Islet precursor cell (in vitro differentiated cells): ENCODE results near the gene TMEM140.
"Not testable (repeated sequence)": the region's sequence is repeated elsewhere in the genome, so short reads cannot be mapped to it uniquely, and the experiment has no call there.

ENCODE experiments used
- DNase-seq: peaks from one replicate; pipeline ENCODE4 v3.0.0-alpha.2; 2018

TMEM140 gene

DNA sequence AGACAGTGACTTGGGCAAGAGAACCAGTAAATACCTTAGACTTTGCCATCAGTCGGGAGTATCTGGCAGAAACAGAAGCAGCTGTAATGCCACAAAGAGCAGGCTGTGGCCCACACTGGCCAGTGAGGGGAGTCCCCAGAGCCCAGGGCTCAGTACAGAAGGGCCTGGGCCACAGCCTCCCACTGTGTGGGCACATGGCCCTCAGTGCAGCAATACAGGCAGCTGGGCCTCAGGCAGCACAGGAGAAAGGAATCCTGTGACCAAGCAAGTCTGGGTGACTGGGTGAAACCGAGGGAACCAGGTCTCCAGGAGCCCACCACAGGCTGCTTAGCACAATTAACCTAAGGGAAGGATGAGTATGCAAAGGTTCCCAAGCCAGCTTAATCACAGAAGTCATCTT is 49.5 kb downstream of the TMEM140 start:
- no peak for DNase-seq

DNA sequence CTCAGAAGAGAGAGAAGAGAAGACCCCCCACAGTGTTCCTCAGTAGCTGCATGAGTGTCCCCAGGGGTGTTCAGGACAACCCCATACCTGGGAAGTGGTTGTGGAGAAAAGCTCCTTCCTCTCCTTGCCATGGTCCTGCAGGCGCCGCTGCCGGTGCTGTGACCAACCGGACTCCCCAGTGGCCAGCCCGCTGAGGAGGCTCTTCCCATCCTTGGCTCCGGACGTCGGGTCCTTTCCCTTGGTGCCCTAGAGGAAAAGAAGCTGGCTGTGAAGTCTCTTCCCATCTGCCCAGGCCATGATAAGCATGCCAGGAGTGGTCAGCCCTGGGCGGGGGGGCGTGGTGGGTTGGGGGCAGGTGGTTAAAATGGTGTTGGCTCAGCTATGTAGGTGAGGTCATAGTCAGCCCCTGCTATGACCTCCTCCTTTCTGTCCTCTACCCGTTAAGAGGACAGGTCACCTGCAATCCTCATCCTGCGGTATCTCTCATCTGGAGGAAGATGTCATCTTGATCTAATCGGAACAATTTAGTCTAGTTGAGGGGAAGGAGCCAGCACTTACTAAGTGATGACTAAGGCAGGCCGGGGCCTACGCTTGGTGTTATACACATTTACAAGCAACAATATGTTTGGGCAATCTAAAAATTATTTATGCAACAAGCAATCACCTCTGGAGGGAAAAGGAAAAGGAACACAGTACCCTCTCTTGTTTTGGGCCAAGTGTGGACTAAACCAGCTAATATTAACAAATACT is 50.2 kb downstream of the TMEM140 start:
- DNase-seq = no peak

DNA sequence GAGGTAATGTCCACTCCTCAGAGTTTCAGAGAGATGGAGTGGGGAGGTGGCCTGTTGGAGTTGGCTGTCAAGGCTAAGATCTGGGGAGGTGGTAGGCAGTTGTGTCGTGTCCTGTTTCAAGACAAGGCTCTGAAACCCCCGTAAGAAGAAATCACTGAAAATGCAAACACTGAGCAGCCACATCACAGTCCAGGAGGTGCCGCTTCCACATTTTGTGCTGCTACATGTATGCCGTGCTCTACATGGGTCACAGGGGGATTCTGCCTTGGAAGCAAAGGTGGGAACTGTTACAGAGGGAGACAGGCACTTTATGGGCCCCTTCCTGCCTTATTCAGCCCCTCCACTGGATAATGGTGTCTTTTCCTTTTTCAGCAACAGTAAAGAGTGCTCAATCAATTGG is 51.6 kb downstream of the TMEM140 start:
- DNase-seq = no peak

DNA sequence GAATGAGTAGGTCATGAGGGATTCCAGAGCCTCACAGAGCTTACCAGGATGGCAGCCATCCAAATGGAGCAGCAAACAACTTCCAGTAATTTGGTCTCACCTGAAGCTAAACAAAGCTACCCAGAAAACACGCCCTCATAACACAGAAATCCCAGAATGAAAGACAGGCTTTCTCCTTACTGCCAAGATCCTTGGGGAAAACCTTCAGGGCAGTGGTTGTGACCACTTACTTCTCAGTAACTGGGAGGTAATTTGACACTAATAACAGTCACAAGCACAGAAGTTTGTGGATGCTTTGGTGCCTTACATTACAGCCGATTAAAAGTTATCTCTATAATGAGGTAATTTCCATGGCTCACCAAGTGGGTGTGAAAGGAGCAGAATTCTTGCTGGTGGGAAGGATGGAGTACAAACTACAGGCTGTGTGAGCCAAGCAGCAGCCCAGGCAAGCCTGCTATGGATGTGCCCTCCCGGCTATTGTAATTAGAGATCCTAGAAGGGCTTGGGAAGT is 53.0 kb downstream of the TMEM140 start:
- DNase-seq = no peak

DNA sequence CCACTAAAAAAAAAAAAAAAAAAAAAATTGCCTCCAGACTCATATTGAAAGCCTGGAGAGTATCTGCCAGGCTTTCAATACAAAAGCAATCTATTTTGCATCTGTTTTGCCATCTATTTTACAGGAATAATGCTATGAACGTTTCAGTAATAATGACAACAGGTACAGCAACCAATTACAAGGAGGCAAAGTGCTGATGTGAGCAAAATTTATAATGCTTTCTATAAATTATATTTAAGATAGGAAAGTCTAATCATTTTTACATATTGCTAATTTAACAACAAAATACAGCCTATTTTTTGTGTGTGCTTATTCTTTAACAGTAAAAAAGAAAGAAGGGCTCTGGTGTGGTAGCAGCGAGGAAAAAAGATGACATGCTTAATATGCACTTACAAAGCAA is 53.5 kb downstream of the TMEM140 start:
- no peak for DNase-seq

DNA sequence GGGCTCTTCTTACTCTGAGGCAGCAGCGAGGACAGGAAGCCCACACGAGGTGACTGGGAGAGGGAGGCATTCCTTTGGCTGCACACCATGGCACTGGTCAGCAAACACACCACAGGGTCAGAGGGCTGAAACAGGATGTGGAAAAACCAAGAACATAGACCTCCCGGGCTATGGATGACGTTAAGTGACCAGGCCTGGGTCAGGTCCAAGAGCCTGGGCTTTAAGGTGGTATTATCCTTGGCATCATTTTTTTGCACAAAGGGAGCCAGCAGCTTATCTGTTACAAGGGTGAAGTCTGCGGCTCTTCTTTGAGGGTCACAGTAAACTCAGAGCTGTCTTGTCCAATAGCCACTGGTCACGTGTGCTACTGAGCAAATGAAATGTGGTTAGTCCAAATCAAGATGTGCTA is 56.5 kb downstream of the TMEM140 start:
- DNase-seq = no peak

DNA sequence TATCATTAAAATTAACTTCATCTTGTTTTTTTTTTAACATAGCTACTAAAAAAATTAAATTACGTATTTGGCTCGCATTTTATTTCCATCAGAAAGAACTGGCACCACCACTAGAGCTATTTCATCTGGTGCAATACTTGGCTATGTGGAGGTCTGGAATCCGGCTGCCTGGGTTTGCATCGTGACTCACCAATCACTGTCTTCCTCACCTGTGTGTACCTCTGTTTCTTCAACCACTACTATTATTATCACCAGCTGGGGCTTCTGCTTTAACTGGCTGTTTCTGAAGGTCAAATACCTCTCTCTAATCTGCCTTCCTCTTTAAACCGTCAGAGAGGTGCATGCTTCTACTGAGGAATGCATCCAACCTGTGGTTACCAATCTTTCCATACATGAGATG is 57.0 kb downstream of the TMEM140 start:
- no peak for DNase-seq

DNA sequence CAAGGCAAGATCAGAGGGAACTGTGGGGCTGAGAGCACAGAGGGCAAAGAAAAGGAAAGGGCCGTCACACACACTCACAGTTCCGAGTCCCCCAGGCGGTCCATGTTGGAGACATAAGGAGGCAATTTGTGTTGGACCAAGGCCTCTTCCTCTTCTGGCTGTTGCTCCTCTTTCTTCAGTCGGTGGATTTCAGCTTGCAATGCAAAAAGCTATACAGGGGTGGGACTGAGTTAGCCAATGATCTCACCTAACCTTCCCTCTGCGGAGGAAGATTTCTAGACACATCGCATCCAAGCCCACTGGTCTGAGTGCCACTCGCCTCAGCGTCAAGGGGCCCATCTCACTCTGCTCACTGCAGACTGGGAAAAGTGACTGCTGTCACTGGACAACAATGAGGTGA is 58.0 kb downstream of the TMEM140 start:
- no peak for DNase-seq

DNA sequence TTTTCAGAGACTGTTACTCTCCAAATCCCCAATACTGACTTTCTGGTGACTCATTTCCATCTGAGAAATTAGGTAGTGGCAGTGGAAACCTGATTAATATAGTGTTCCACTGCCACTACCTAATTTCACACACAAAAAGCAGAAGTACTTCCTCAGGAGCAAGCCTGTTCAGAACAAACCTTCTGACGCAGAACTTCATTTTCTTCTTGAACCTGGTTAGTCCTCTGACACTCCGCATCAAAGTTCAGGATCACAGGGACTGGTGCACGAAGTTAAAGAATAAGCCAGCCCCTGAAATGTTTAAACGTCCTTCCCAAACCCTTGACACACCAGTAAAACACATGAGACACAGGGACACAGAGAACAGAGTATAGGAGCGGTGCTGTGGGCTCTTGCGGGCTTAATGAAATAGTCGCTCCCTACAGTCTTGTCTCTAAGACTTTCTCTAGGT is 59.1 kb downstream of the TMEM140 start:
- no peak for DNase-seq

DNA sequence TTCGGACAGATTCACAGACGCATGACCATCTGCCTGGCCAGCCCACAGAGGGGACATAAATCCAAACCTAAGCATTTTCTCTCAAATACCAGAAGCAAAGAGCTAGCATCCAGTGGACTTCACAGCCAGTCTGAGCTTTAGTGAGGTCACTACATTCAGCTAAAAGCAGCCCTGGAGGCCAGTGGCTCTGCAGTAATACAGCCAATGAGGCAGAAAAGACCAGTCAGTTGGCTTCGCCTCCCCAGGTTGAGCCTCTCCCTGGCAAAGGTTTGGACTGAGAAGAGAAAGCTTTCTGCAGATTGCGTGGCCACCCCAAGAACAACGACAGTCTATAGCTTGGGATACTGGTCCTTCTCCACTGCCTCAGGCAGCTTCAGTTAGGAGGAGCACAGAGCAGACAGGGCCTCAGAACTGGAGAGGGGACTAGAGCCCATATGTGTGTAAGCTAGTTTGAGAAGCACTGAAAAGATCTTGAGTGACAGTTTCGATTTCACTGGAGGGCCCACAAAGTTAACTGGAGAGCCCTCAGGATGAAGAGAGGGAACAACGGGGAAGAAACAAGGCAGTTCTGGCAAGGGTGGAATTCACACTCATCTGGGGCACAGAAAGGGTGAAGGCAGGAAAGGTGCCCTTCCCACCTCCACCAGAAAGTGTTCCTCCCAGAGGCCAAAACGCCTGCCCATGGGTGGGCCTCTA is 59.7 kb downstream of the TMEM140 start:
- DNase-seq = no peak

DNA sequence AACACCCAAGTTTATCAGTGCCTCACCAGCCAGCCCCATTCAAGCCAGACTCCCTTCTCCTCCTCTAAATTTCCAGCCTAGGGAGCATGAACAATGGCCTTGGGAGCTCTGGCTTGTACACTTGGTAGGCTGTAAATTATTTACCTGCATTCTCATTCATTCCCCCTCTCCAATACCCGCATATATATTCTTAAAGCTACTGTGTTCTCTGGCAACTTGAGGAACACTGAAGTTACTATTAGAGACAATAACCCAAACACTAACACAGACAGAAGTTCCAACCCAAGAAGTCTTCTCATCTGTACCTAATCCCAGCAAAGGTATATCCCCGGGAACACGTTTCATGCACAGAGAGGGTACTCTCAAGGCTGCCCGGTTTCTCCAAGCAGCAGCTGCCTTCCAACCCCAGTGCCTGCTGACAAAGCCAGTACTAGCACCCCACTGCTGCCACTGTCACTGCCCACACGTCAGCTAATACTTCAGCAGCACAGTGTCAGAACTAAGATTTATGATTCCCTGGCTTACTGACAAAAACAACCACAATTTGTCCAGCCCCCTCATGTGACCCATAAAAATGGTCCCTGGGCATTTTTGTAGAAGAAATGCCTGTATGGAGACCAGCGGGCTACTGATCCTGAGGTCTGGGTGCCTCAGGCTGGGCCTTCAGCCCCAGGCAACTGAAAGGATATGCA is 60.4 kb downstream of the TMEM140 start:
- no peak for DNase-seq

DNA sequence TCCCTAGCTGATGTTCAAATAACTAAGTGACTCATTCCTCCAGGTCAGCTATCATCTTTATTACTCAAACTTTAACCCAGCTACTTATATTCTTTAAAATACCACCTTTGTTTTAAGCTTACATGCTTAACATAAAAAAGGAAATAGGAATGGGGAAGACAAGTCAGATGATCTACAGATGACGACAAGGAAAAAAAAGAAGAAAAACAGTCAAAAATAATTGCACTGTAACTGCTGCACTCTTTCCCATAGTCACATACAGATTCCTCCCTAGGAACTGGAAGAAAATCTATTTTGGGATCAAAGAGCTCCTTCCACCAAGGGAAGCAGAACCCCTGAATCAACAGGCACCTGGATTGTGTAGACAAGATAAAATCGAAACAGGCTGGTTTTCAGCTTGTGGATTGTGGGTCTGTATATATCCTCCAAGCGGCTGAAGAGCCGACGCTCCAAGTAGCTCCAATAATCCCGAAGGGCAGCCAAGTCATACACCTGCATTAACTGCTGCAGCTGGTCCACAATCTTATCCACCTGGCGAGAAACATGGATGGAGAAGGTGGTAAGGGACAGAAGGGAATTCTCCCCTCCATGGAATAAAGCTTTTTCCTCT is 61.5 kb downstream of the TMEM140 start:
- no peak for DNase-seq

DNA sequence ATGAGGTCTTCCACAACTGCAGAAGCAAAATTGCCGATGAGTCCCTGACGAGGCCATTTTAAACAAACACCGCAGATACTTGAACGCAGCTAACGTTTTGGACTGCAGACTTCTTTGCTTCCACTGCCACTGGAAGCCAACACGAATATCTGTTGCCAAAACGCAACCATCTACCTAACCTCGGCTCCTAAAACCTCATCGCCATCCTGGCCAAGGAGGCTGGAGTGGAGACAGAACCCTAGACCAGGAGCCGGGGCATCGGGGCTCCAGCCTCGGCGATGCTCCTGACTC is 63.0 kb downstream of the TMEM140 start:
- DNase-seq = no peak

DNA sequence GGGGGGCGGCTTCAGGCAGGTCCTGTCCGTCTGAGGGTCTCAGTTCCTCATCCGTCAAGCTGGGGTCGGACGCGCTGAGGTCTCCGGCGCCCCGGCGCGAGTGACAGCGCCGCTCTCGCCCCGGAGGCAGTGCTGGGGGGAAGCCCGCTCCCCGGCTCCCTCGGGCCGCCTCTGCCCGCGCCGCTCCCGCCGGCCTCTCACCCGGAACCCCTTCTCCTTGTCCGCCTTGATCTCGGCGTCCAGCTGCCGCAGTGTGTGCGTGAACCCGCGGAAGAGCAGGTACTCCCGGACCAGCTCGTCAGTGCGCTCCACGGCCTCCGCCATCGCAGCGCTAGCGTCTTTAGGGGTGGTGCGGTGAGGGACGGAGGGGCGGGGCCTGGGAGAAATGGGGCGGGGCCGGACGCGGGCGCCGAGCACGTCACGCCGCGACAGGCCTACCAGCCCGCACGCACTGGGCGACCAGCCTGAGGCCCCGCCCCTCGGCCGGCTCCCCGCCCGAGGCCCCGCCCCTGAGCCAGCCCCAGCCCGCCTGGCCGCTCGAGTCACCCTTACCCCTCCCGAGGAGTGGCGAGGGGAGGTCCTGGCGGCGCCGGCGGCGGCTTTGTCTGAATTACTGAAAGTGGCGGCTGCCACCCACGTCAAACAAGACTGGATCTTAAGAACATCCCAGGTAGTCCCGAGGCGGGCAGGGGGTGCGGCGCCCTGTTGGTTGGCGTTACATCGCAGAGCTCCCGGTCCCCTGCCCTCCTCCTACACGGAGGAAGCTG is 63.5 kb downstream of the TMEM140 start, which contains the start of gene WDR91:
TSS of gene WDR91 (minus strand) at position 348 of the 767 bp plus-strand sequence. CDS start at position 324, 24 bp downstream.
- DNase-seq = peak; percentile 99

DNA sequence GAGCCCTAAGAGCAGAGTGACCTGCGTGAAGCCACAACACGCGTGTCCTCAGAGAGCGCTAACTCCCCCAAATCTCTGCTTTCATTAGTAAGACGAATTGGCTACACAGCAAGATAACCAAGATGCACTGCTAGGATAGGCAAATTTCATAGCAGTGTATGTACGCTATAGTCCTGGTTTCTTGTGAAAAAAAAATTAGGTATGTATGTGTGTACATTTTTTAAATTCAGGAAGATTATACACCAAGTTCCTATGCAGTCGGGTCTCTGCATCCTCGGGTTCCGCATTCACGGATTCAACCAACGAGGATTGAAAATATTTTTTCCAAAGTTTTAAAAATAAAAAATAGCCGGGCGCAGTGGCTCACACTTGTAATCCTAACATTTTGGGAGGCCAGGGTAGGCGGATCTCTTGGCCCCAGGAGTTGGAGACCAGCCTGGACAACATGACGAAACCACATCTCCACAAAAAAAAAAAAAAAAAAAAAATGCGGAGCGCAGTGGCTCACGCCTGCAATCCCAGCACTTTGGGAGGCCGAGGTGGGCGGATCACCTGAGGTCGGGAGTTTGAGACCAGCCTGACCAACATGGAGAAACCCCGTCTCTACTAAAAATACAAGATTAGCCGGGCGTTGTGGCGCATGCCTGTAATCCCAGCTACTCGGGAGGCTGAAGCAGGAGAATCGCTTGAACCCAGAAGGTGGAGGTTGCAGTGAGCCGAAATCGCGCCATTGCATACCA is 64.2 kb downstream of the TMEM140 start:
- not testable (repeated sequence) for DNase-seq

DNA sequence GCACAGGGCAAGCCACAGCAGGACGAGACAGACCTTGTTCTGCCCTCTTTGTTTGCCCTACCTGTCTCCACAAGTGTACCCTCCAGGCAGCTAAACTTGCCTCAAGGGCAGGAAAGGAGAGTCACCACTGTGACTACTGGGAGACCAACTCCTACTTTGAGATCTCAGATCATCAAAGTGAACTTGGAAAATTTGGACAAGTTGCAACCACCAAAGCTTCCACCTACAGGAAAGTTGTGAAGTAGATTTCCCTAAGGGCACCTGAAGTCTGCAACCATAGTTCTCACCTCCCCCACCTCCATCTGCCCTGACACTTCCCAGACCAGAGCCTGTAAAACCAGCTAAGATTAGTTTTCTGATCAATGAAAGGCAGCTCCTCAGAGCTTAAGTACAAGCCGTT is 66.0 kb downstream of the TMEM140 start:
- peak; percentile 80 for DNase-seq

DNA sequence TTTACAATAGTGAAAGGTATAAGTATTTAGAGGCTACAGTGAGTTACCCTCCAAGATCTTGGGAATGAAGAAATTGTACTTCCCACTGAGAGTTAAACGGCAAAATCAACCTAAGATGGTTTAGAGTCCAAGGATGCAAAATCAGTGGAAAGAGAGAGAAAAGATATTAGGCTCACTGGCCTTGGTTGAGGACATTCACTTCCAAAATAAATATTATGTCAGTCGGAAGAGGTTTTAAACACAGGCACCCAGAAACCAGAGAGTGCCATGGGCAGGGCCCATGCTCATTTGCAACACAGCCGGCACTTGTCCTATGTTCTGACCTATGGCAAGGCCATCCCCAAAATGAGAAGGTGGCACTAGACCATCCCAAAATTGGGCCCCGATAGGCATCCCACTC is 67.3 kb downstream of the TMEM140 start:
- DNase-seq = peak; percentile 29

DNA sequence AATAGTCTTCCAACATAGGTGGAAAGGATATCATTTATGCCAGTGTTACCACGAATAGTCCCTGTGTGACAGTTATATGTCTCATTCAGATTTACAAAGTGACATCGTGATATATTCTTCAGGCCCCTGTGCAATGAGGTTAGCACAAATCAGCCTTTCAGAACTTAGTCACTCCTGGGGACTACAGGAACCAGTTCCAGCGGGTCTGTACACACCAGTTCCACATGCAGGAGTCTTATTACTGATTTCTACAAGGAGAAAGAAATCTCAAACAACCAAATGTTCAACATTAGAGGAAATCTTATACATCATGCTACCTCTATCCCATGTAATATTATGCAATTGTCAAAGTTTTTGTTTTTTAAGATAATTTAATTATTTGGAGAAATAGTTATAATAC is 67.8 kb downstream of the TMEM140 start:
- DNase-seq = peak; percentile 33
